GM20431 (cell line): ENCODE results near the gene RENBP.
"Not testable (repeated sequence)": the region's sequence is repeated elsewhere in the genome, so short reads cannot be mapped to it uniquely, and the experiment has no call there.

Source experiments
- in situ Hi-C: fragments of 300-500 bp; cut with MseI, MboI; formaldehyde crosslinking; loops from one replicate; pipeline ENCODE4 v1.15.0; 2020; ENCODE audit warnings: low sequenced_read_pairs; ENCODE audit not compliant: unreplicated experiment

RENBP gene

GRCh38 chrX:153944140-153944799, at the start of gene RENBP:
Gene RENBP (minus strand): TSS chrX:153944643. CDS start chrX:153944610, 33 bp downstream.
- in situ Hi-C loops = no loop called here

- in situ Hi-C loops = no loop called here
Measured at GRCh38 chrX:153993978-153994377, 49.5 kb upstream of the RENBP start.

DNA sequence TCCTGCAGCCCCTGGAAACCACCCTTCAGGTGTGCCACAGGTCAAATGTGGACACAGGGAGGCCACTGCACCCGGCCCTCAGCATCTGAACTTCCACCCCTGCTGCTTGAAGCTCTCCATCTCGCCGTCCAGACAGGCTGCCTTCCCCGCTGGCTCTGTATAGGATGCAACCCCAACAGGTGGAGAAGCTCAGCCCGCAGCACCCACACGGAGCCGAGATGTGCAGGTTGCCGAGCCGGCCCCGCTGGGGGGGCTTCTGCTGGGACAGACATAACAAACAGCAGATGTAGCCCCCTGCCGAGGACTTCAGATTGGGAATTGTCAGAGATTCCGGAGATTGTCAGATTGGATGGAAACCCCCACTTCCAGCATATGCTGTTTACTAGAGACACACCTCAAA, 48.6 kb upstream of the RENBP start:
- in situ Hi-C loops = no loop called here

DNA sequence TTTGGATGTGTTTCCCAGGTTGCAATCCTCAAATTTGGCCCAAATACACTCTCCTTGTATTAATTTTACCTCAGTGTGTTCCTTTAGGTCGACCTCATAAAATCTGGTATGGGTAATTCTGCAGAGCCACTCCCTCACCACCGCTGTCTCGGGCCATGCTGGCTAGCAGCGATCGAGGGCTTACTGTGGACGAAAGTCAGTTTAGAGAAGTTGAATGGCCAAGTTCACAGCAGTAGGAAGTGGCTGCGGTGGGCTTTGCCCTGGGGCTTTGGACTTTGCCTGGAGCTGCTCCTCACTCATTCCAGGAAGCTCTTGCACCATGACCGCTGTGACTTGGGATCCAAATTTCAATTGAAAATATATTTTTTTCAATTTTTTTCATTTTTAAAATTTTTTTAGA, 47.7 kb upstream of the RENBP start:
- in situ Hi-C loops = no loop called here

- in situ Hi-C loops = no loop called here
Measured at GRCh38 chrX:153991013-153991580, 46.7 kb upstream of the RENBP start.

DNA sequence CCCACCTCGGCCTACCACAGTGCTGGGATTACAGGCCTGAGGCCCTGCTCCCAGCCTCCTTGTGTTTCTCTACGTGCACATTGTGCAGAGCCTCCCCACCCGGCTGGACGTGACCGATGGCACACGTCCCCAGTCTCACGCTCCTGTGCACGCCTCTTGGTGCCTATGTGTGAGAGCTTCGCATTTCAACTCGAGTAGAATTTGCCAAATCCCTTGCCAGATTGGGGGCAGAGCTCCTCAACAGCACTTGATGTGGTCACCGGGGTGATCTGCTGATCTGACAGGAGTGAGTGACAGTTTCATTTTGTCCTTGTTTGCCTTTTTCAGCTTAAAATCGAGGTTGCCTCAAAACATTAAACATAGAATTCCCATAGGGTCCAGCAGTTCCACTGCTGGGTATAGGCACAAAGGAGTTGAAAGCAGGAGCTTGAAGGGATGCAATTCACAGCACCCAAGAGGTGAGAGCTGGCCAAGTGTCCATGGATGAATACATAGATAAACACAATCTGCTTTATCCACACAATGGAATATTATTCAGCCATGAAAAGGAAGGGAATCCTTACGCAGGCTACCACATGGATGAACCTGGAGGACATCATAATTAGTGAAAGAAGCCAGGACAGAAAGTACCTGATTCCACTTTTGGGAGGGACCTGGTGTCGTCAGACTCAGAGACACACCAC, 45.7 kb upstream of the RENBP start:
- in situ Hi-C loops = no loop called here

- in situ Hi-C loops = no loop called here
Measured at GRCh38 chrX:153988493-153988892, 44.0 kb upstream of the RENBP start.

DNA sequence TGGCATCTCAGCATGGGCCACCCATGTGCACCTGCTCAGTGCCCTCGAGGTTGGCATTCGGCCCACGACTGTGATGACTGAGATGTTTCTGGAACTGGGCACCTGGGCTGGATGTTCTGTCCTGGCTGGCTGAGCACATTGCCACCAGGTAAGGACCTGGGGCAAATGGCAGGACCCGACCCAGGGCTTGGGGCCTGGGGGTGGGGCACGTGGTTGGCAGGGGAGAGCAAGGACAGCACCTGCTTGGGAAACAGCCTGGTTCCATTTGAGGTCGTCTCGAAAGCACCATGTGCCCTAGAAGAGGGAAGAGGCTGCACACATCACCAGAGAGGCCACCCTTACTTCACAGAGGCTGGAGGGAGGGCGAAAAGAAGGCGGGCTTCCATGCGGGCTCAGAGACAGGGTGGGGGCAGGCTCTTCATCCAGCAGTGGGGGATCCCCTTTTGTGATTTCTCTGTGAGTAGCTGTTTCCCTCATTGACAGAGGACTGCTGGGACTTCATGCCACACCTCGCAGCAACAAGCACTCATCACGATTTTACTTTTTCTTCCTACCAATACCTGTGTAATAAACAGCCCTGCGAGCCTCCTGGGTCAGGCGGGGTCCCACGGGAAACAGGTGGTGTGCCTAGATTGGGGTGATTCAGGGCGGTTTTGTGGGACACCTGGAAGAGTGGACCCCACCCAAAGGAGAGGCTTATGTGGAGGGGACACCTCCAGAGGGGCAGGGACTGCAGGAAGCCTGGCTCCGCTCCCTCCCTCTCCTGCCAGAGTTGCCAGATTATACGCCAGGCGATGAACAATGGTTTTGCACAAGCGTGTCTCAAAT, 40.1 kb upstream of the RENBP start:
- in situ Hi-C loops = no loop called here

DNA sequence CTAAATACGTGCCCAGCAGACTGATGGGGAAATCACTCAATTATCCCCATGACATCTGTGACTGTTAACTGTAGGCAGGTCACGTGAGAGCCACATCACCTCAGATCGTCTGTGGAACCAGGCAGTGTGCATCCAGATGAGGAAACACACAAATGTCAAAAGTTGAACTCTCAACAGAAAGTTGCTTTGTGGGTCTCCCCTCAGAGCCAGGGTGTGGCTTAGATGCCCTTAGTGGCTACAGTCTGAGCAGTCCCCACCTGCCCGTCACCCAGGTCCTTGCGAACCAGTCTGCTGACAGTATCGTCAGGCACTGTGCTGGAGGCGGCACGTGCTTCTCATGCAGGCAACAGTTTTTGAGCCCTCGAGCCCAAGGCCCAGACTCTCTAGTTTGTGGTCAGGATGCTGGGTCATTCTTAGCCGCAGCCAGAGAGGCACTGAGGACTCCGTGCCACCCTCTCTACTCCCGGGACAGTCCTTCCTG, 38.9 kb upstream of the RENBP start:
- in situ Hi-C loops = no loop called here

GRCh38 chrX:153981771-153982533, 37.5 kb upstream of the RENBP start:
- in situ Hi-C loops = no loop called here

DNA sequence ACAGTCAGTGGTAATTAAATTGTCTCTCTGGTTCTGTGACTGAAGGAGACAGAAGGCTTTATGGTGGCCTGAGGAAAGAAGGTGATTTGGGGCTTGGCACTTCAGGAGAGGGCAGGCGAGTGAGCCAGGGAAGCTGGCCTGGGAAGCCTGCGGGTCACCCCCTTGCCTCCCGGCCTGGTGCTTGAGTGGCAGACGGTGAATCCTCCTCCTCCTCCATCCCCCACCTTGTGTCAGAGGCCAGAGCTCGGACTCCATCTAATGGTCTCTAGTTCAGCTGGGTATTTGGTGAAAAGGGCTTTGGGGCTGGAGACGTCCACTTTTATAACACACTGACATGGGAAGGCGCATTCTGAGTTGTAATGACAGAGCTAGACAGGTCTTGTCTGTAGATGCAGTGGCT, 36.8 kb upstream of the RENBP start:
- in situ Hi-C loops = no loop called here

GRCh38 chrX:153980394-153980793, 36.0 kb upstream of the RENBP start:
- in situ Hi-C loops = not testable (repeated sequence)

GRCh38 chrX:153974726-153975286, 30.4 kb upstream of the RENBP start:
- in situ Hi-C loops = no loop called here

DNA sequence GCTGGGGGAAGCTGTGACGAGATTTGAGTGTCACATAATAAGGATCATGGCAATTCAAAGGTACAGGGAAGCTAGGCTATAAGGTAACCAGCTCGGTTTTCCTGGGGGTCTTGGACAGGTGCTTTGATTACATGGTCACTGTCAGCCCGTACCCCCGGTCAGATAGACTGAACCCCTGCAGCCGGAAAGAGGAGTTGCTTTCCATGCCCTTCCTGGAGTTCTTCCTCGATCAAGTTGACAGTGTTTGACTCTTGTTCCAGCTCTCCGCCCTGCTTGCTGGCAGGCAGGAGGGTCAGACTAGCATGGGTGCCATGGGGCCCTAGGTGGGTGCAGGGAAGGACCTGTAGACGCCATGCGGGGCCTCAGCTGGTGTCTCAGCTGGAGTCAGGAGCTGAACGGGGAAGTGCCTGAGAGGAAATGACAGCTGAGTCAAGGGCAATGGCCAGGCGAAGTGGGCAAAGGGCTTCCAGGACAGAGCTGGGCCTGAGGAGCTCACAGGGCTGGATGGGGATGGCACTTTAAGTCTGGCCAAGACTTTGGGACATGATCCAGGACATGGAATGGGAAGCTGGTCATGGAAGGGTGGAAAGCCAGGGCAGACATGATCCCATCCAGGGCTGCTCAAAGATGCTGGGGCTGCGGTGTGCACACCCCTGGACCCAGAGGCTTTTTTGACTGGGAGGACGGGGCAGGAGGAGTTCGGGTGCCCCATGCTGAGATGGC, 29.7 kb upstream of the RENBP start:
- in situ Hi-C loops = no loop called here

DNA sequence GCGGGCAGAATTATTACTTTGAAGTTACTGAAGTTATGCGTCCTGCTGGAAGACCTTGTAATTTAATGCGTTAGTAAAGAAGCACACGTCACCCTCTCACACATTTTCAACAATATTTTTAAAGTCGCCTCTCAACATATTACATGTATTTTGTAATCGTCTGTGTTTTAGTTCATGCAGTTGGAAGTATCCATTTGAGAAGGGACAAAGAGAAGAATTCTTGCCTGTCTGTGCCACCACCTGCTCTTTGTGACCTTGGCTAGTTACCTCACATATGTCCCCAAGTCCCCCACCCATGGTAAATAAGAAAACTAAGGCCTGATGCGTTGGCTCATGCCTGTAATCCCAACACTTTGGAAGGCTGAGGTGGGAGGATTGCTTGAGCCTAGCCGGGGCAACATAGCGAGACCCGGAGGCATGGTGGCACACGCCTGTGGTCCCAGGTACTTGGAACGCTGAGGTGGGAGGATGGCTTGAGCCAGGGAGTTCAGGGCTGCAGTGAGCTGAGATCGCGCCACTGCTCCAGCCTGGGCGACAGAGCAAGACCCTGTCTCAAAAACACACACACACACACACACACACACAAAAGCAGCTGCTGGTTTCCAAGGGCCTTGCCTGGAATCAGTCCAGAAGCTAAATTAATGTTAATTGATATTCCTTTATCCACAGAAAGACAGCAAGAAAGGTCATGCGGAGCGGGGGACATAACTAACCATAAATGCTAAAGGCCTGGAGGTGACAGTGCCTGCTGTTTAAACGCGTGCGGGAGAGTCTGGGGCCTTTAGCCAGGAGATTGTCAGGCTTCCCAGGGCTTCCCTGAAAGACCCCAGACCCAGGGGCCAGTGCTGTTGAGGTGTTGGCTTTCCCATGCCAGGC, 28.9 kb upstream of the RENBP start:
- in situ Hi-C loops = no loop called here

DNA sequence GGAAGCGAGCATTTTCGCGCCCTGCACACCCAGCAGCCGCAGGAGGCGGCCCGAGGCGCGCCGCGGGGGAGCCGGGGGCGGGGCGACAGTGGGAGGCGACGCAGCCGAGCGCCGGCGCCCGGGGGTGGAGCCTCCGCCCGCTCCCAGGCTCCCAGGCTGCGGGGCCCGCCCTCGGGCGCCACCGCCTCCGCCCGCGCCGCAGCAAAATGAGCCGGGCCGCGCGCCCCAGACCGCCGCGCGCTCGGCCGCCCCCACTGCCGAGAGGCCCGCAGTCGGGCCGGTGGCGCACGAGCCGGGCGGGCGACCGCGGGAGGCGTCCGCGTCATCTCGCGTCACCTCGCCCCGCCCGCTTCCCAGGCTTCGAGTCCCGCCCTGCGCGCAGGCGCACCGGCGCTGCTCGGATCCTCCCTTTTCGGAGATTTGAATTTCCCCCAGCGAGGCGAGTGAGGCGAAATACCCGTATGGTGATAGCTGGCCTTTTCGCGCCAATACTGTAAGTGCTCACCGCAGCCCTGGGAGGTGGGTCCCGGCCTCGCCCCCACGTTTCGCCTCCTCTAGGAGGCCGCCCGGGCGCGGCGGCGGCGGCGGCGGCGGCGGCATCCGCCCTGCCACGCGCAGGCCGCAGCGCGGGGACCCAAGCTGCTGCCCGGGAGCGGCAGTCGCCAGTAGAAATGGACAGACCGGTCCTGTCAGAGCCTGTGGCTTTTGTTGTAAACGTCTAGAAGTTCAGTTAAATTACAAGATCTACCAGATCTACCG, 28.1 kb upstream of the RENBP start, which contains the start of gene TMEM187:
Gene TMEM187, plus strand, starts transcription at position 387 of the 759 bp plus-strand sequence. CDS start 9,309 bp downstream, outside the sequence.
- in situ Hi-C loops = no loop called here
